Tibial nerve (tissue), 4 donors: ENCODE data around the gene MAPK10. TPM values are rescaled to one million over a fixed set of nuclear protein-coding genes. Genes with fewer than 3 reads are reported as not detected.
"Not testable (repeated sequence)": the region's sequence is repeated elsewhere in the genome, so short reads cannot be mapped to it uniquely, and the experiment has no call there.

Experiments
- DNase-seq, 2 donors: peaks; one replicate each; pipeline ENCODE4 v3.0.0-alpha.2; 2019; ENCODE audit warnings: low spot score in 2 of 2
- H3K27ac ChIP-seq, 4 donors: fragments of 200-600 bp; sonication (generic) in 3 of 4; one replicate each; pipeline ENCODE4 v1.5.1; 2017 to 2019; ENCODE audit warnings: mild to moderate bottlenecking in 1 of 4
- H3K27me3 ChIP-seq, 2 donors: fragments of 200-600 bp; sonication (generic) in 1 of 2; one replicate each; pipeline versions ENCODE4 v1.5.1 to v1.6.0; 2017 to 2019
- H3K36me3 ChIP-seq, 3 donors: fragments of 200-600 bp; sonication (generic); one replicate each; pipeline ENCODE4 v1.5.1; 2018 to 2019
- H3K4me1 ChIP-seq, 4 donors: fragments of 200-600 bp; sonication (generic) in 3 of 4; one replicate each; pipeline ENCODE4 v1.5.1; 2017 to 2019
- H3K4me3 ChIP-seq, 4 donors: fragments of 200-600 bp; sonication (generic) in 3 of 4; one replicate each; pipeline ENCODE4 v1.5.1; 2017 to 2019; ENCODE audit warnings: mild to moderate bottlenecking in 1 of 4, moderate library complexity in 1 of 4
- H3K9me3 ChIP-seq, 4 donors: fragments of 200-600 bp; sonication (generic) in 3 of 4; one replicate each; pipeline ENCODE4 v1.5.1; 2017 to 2019
- EP300 ChIP-seq, 2 donors: sonication (generic); formaldehyde crosslinking; IDR thresholded peaks; one replicate each; pipeline ENCODE4 v1.6.1; 2017; ENCODE audit warnings: antibody characterized with exemption in 2 of 2, mild to moderate bottlenecking in 1 of 2
- POLR2A ChIP-seq, 2 donors: fragments of 450-650 bp; IDR thresholded peaks; one replicate each; pipeline ENCODE4 v1.6.1; 2017; ENCODE audit warnings: antibody characterized with exemption in 2 of 2, mild to moderate bottlenecking in 2 of 2, moderate library complexity in 2 of 2
- WGBS, 2 donors: methylation state at CpG; one replicate each; pipeline ENCODE4 v1.1.5; 2018; 5-methylcytosine and 5-hydroxymethylcytosine counted together
- total RNA-seq, 4 donors: library from RNA; depleted of rRNA; stranded (reverse); fragments of >200 nt; gene quantifications; one replicate each; pipeline ENCODE4 v1.1.0, GENCODE V29; 2016
- TF ChIP-seq, protein P1 (sequence below), 5 experiments: fragments of 200-600 bp in 3 of 5; fragments of 450-650 bp in 2 of 5; sonication (generic) in 3 of 5; IDR thresholded peaks; one replicate each; pipeline ENCODE4 v1.5.1; 2016 to 2019; ENCODE audit warnings: antibody characterized with exemption in 5 of 5, mild to moderate bottlenecking in 3 of 5, moderate library complexity in 2 of 5

The MAPK10 gene
- total RNA-seq, 4 donors from 2014 or later = 20.7 to 34.5 (median 28.0) TPM

DNA sequence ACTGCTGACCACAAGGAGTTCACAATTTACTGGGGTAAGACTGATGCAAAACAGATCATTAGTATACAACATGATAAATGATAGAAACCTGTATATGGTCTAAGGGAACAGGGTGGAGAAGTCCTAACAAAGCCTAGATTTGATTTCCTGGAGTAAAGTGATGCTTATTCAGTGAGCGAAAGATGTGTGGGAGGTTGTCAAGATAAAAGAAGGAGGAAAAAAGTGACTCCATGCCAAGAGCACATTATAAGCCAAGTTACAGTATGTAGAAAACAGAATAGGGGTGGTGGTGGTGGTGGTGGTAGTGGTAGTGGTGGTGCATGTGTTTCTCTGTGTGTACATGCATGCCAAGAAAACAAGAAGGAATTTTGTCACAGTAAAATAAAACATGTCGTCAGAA is 325.2 kb downstream of the MAPK10 start:
- Histone ChIP-seq H3K4me3 (no peak overlapping the region), H3K27me3 (no peaks in the 10 kb centered on the region), H3K27ac (no peak overlapping the region), H3K36me3 (no peaks in the 10 kb centered on the region), H3K9me3 (no peaks in the 10 kb centered on the region), H3K4me1 (peaks cover 0 to 20% (median 7%) of the 10 kb centered on the region in 4 donors)
- DNase-seq = no peak
- TF ChIP-seq POLR2A (IDR thresholded peaks at IDR 0.05) (no peak), EP300 (IDR thresholded peaks at IDR 0.05) (no peak)
- TF ChIP-seq, protein P1, sequence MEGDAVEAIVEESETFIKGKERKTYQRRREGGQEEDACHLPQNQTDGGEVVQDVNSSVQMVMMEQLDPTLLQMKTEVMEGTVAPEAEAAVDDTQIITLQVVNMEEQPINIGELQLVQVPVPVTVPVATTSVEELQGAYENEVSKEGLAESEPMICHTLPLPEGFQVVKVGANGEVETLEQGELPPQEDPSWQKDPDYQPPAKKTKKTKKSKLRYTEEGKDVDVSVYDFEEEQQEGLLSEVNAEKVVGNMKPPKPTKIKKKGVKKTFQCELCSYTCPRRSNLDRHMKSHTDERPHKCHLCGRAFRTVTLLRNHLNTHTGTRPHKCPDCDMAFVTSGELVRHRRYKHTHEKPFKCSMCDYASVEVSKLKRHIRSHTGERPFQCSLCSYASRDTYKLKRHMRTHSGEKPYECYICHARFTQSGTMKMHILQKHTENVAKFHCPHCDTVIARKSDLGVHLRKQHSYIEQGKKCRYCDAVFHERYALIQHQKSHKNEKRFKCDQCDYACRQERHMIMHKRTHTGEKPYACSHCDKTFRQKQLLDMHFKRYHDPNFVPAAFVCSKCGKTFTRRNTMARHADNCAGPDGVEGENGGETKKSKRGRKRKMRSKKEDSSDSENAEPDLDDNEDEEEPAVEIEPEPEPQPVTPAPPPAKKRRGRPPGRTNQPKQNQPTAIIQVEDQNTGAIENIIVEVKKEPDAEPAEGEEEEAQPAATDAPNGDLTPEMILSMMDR (IDR thresholded peaks at IDR 0.05) = no peak
- 86 to 87% methylated on average over 2 of the region's 2 CpGs for WGBS, 2 donors

DNA sequence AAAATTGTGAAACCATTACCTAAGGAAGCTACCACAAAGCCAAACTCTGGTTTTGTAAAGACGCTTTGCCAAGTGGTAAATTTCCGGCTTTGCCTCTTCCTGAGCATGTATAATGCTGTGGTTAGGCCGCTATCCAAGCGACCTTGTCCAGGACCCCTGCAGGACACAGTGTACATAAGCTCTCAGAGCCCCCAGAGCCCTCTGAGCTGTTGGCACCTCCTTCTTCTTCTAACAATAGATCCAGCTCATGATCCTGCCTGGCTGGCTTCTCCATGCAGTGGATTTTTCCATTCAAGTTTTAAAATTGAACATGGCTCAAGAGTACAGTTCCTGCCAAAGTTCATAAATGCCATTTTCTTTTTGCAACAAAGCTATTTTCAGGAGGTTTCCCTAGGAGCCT is 326.7 kb downstream of the MAPK10 start:
- no peak overlapping the region for H3K4me3 ChIP-seq
- H3K9me3 ChIP-seq = no peaks in the 10 kb centered on the region
- no peaks in the 10 kb centered on the region for H3K27me3 ChIP-seq
- WGBS, 2 donors = 15 to 31% methylated on average over 4 of the region's 4 CpGs
- no peak for TF ChIP-seq EP300 (IDR thresholded peaks at IDR 0.05)
- TF ChIP-seq, protein P1 (IDR thresholded peaks at IDR 0.05) = no peak
- TF ChIP-seq POLR2A (IDR thresholded peaks at IDR 0.05) = no peak
- H3K4me1 ChIP-seq = peaks cover 0 to 20% (median 7%) of the 10 kb centered on the region in 4 donors
- H3K27ac ChIP-seq = peak overlapping the region in 3 of 4 donors; percentile 16 to 71 (median 70)
- H3K36me3 ChIP-seq = no peaks in the 10 kb centered on the region
- peak in 1 of 2 donors; percentile 32 for DNase-seq

GRCh38 chr4:86032476-86033022 is 327.3 kb downstream of the MAPK10 start:
- TF ChIP-seq POLR2A (IDR thresholded peaks at IDR 0.05) (no peak), EP300 (IDR thresholded peaks at IDR 0.05) (no peak)
- TF ChIP-seq, protein P1 (IDR thresholded peaks at IDR 0.05) = no peak
- DNase-seq = peak in 1 of 2 donors; percentile 7
- Histone ChIP-seq H3K9me3 (no peaks in the 10 kb centered on the region), H3K4me1 (peaks cover 0 to 20% (median 7%) of the 10 kb centered on the region in 4 donors), H3K36me3 (no peaks in the 10 kb centered on the region), H3K27me3 (no peaks in the 10 kb centered on the region), H3K4me3 (no peak overlapping the region), H3K27ac (peak overlapping the region in 3 of 4 donors; percentile 16 to 71 (median 70))
- 15 to 21% methylated on average over 4 of the region's 4 CpGs for WGBS, 2 donors

DNA sequence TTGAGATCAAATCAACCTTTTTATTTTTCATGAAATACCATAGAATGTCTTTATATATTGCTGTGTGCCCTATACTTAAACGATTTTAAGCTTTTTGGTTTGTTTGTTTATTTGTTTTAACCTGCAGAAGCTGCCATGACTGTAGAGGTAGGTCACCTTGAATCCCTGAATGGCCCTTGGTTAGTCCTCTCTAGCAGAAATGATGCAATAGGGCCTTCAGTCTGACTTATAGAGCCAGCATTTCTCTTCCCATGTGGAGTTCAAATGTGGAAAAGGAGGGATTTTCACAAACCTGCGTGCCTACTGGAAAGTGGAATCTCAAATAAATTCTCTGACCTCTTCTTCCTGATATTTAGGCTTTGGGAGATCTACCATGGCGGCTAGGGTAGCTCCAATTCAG is 327.9 kb downstream of the MAPK10 start:
- DNase-seq = no peak
- peaks cover 0 to 20% (median 7%) of the 10 kb centered on the region in 4 donors for H3K4me1 ChIP-seq
- no peaks in the 10 kb centered on the region for H3K36me3 ChIP-seq
- H3K4me3 ChIP-seq = no peak overlapping the region
- H3K27ac ChIP-seq = no peak overlapping the region
- TF ChIP-seq, protein P1 (IDR thresholded peaks at IDR 0.05) = no peak
- TF ChIP-seq POLR2A (IDR thresholded peaks at IDR 0.05) (no peak), EP300 (IDR thresholded peaks at IDR 0.05) (no peak)
- WGBS, 2 donors = 90 to 91% methylated on average over 3 of the region's 3 CpGs
- H3K27me3 ChIP-seq = no peaks in the 10 kb centered on the region
- H3K9me3 ChIP-seq = no peaks in the 10 kb centered on the region

DNA sequence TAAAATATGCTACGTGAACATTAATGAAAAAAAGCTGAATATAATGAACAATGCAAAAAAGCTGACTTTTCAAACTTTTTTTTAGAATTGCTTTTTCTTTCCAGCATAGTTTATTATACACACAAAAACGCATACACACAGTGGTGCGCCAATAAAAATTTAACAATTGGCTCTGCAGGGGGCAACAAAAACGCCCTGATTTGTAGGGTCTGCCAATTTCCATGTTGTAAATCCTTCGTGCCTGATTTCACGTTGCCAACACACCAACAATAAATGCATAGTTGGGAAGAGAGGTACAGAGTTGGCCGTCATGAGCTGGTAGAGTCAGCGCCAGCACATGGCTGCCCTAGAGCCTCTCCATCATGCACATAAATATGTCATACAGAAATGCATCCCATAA is 333.1 kb downstream of the MAPK10 start:
- H3K9me3 ChIP-seq = no peaks in the 10 kb centered on the region
- WGBS, 2 donors = 60 to 72% methylated on average over 8 of the region's 8 CpGs
- no peaks in the 10 kb centered on the region for H3K27me3 ChIP-seq
- TF ChIP-seq POLR2A (IDR thresholded peaks at IDR 0.05) (no peak), EP300 (IDR thresholded peaks at IDR 0.05) (no peak)
- TF ChIP-seq, protein P1 (IDR thresholded peaks at IDR 0.05) = no peak
- no peak overlapping the region for H3K27ac ChIP-seq
- DNase-seq = no peak
- no peaks in the 10 kb centered on the region for H3K4me1 ChIP-seq
- no peaks in the 10 kb centered on the region for H3K36me3 ChIP-seq
- H3K4me3 ChIP-seq = no peak overlapping the region

- 96% methylated on average over 16 of the region's 24 CpGs; no CpG with 5 or more reads in 1 of the 2 donors for WGBS, 2 donors
- not testable (repeated sequence) for H3K4me3 ChIP-seq, H3K4me1 ChIP-seq, H3K9me3 ChIP-seq, H3K27me3 ChIP-seq, DNase-seq, H3K36me3 ChIP-seq, H3K27ac ChIP-seq
These were observed 338.2 kb downstream of the MAPK10 start for GRCh38 chr4:86021671-86022070.
